WI38 (cell line): Measurements from ENCODE around the gene SLBP.

Experiments
- H3K4me3 ChIP-seq: 2 replicates; pipeline ENCODE4 v1.5.1; 2011; ENCODE audit warnings: low read depth, mild to moderate bottlenecking, control low read depth, low read length
- CTCF ChIP-seq: IDR thresholded peaks from 2 replicates; pipeline ENCODE4 v1.5.1; 2012; ENCODE audit warnings: low read depth, mild to moderate bottlenecking, control low read depth, low read length

The SLBP gene

GRCh38 chr4:1648962-1649361 lies 63.2 kb downstream of the SLBP start:
- no peak overlapping the region for H3K4me3 ChIP-seq
- no peak for TF ChIP-seq CTCF

- no peak overlapping the region for H3K4me3 ChIP-seq
- TF ChIP-seq CTCF = no peak
Observed at GRCh38 chr4:1647432-1647831, 64.7 kb downstream of the SLBP start.

- TF ChIP-seq CTCF = no peak
Observed at GRCh38 chr4:1646690-1647089, 65.4 kb downstream of the SLBP start.

GRCh38 chr4:1644891-1645657 lies 67.0 kb downstream of the SLBP start:
- no peak overlapping the region for H3K4me3 ChIP-seq
- no peak for TF ChIP-seq CTCF

More at GRCh38 chr4:1646690-1647089, 65.4 kb downstream of the SLBP start:
- H3K4me3 ChIP-seq = no peak overlapping the region

GRCh38 chr4:1643971-1644735 lies 68.0 kb downstream of the SLBP start:
- TF ChIP-seq CTCF = no peak
- no peak overlapping the region for H3K4me3 ChIP-seq
